Measurements from ENCODE around the gene PSMA1. TPM values are rescaled to one million over a fixed set of nuclear protein-coding genes. Genes with fewer than 3 reads are reported as not detected.
A peak's percentile ranks its signal among the peaks of the same experiment; 100 is the strongest.

Gene PSMA1
- total RNA-seq, 6 experiments from 2014 or later: 69.4 to 95.1 (median 90.7) TPM

DNA sequence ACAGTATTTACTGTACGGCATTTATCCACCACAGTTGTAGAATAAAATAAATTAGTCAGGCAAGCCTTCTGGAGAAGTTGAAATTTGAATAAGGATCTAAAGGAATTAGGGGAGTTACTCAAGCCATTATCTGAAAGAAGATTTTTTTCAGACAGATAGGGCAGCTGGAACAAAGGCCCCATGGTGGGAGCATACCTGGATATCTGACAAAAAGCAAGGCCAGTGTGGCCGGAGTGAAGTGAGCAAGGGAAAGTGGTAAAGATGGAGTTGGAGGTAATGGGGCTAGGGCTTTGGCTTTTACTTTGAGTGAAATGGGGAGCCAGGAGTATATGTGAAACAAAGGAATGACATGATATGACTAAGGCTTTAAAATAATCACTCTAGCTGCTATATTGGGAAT is 45.7 kb upstream of the PSMA1 start:
- no peak for DNase-seq
- no peaks in the 10 kb centered on the region for H3K27me3 ChIP-seq
- no peak for ATAC-seq
- no peaks in the 10 kb centered on the region for H3K9me3 ChIP-seq
- WGBS (ENCODE audit: insufficient coverage, low coverage, low lambda C conversion rate, missing lambda C conversion rate): 95% methylated on average over 2 of the region's 2 CpGs
- intact Hi-C loops (cut with DNase I): no loop called here
- peak overlapping the region in 2 of 3 donors; percentile 83 to 86 for H3K27ac ChIP-seq
- H3K4me1 ChIP-seq: peaks cover 0 to 23% (median 4%) of the 10 kb centered on the region in 4 donors
- H3K36me3 ChIP-seq: no peaks in the 10 kb centered on the region
- no peak overlapping the region for H3K4me3 ChIP-seq
- TF ChIP-seq, protein P1, sequence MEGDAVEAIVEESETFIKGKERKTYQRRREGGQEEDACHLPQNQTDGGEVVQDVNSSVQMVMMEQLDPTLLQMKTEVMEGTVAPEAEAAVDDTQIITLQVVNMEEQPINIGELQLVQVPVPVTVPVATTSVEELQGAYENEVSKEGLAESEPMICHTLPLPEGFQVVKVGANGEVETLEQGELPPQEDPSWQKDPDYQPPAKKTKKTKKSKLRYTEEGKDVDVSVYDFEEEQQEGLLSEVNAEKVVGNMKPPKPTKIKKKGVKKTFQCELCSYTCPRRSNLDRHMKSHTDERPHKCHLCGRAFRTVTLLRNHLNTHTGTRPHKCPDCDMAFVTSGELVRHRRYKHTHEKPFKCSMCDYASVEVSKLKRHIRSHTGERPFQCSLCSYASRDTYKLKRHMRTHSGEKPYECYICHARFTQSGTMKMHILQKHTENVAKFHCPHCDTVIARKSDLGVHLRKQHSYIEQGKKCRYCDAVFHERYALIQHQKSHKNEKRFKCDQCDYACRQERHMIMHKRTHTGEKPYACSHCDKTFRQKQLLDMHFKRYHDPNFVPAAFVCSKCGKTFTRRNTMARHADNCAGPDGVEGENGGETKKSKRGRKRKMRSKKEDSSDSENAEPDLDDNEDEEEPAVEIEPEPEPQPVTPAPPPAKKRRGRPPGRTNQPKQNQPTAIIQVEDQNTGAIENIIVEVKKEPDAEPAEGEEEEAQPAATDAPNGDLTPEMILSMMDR (IDR thresholded peaks at IDR 0.05): no peak
- TF ChIP-seq POLR2A (IDR thresholded peaks at IDR 0.05): no peak

DNA sequence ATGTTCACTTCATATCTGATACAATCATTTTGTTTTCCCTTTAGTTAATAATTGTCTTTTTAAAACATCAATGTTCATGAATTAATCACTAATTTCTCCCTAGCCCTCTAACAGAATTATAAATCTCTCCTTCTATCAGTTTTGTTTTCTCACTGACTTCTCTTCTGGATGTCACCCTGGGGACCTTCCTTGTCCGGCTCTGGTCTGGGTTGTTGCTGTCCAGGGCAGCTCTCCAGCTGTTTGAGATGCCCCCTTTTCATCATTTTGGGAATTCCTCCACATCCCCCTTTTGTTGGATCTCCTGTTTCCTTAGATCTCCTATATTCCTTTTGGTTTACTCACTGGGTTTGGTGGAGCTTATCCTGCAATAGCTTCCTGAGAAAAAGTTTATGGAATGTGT is 35.6 kb upstream of the PSMA1 start:
- no peak for TF ChIP-seq POLR2A (IDR thresholded peaks at IDR 0.05)
- TF ChIP-seq, protein P1 (IDR thresholded peaks at IDR 0.05): no peak
- intact Hi-C loops (cut with DNase I): no loop called here
- Histone ChIP-seq H3K27me3 (no peaks in the 10 kb centered on the region), H3K4me1 (peaks cover 0 to 32% (median 3%) of the 10 kb centered on the region in 4 donors), H3K9me3 (no peaks in the 10 kb centered on the region), H3K36me3 (no peaks in the 10 kb centered on the region), H3K4me3 (no peak overlapping the region), H3K27ac (peak overlapping the region; percentile 37 to 74 (median 54))
- DNase-seq (no peak), ATAC-seq (peak; percentile 34 to 54 (median 44))
- 27% methylated on average over 1 of the region's 1 CpG for WGBS (ENCODE audit: insufficient coverage, low coverage, low lambda C conversion rate, missing lambda C conversion rate)

DNA sequence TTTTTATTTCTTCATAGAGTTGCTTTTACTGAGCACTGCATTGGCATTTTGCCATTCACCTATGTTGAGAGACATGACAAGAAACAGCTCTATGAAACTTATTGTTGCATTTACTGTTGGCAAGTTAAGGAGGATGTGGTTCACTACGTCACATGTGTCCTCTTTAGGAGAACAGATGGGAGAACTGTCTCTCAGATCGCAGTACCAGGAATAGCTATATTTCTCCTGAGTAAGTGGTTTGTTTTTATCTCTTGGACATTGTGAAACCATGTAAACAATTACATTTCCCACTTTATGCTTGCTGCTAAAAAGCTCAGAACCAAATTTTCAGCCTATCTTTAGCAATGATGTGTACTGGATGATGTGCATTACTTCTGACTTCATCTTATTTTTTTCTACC is 34.8 kb upstream of the PSMA1 start:
- intact Hi-C loops (cut with DNase I): no loop called here
- Histone ChIP-seq H3K36me3 (no peaks in the 10 kb centered on the region), H3K4me3 (no peak overlapping the region), H3K4me1 (peaks cover 0 to 38% (median 3%) of the 10 kb centered on the region in 4 donors), H3K27ac (peak overlapping the region; percentile 37 to 74 (median 54)), H3K9me3 (no peaks in the 10 kb centered on the region), H3K27me3 (no peaks in the 10 kb centered on the region)
- DNase-seq: no peak
- WGBS (ENCODE audit: insufficient coverage, low coverage, low lambda C conversion rate, missing lambda C conversion rate): 0% methylated on average over 2 of the region's 2 CpGs
- ATAC-seq: peak; percentile 72 to 87 (median 84)
- TF ChIP-seq, protein P1 (IDR thresholded peaks at IDR 0.05): no peak
- no peak for TF ChIP-seq POLR2A (IDR thresholded peaks at IDR 0.05)

DNA sequence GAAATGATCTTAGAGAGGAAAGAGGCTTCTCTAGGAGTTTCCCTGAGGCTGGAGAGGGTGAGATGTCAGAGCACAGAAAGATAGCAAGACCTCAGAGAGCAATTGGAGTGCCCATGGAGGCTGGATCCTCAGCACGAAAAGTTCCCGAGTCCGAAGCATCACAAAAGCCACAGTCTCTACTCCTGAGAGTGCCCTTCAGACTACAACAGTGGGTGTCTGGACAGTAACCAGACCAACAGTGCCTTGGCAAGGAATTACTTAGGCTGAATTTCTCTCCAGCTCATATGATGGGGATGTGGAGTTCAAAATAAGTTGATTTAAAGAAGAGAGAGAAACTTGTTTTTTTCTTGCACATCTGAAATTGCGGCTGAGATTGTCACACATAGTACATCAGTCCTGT is 31.9 kb upstream of the PSMA1 start:
- no peak for TF ChIP-seq POLR2A (IDR thresholded peaks at IDR 0.05)
- TF ChIP-seq, protein P1 (IDR thresholded peaks at IDR 0.05): no peak
- H3K4me1 ChIP-seq: peaks cover 0 to 47% (median 3%) of the 10 kb centered on the region in 4 donors
- no peaks in the 10 kb centered on the region for H3K36me3 ChIP-seq
- no peak for DNase-seq
- no peaks in the 10 kb centered on the region for H3K9me3 ChIP-seq
- WGBS (ENCODE audit: insufficient coverage, low coverage, low lambda C conversion rate, missing lambda C conversion rate): 80% methylated on average over 4 of the region's 4 CpGs
- no peaks in the 10 kb centered on the region for H3K27me3 ChIP-seq
- H3K27ac ChIP-seq: peak overlapping the region in 1 of 3 donors; percentile 69
- H3K4me3 ChIP-seq: no peak overlapping the region
- ATAC-seq: no peak
- intact Hi-C loops (cut with DNase I): no loop called here

DNA sequence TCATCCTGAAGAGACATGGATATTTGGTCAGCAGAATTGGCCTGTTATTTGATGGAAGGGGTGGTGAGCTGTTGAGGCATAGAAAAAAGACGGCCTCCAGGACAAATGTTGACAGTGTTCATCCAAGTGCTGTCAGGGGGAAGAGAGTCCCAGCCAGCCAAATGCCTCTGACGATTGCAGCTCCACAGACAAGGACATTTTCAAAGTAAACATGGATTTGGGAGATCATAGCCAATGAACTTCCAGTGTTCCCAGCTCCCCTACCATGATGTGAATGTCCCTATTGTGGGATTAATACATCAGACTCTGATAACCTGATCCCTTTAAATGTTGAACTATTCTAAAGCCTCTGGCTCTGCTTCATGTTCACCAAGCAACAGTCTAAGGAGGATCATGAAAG is 31.2 kb upstream of the PSMA1 start:
- peak overlapping the region in 1 of 3 donors; percentile 69 for H3K27ac ChIP-seq

More for the DNA sequence above, 31.2 kb upstream of the PSMA1 start:
- no peaks in the 10 kb centered on the region for H3K36me3 ChIP-seq
- peak; percentile 22 to 67 (median 44) for ATAC-seq
- H3K4me1 ChIP-seq: peaks cover 0 to 51% (median 3%) of the 10 kb centered on the region in 4 donors
- intact Hi-C loops (cut with DNase I): no loop called here
- H3K9me3 ChIP-seq: no peaks in the 10 kb centered on the region
- no peaks in the 10 kb centered on the region for H3K27me3 ChIP-seq
- no peak overlapping the region for H3K4me3 ChIP-seq
- peak in 2 of 3 donors; percentile 60 to 63 for DNase-seq
- TF ChIP-seq POLR2A (IDR thresholded peaks at IDR 0.05): no peak
- TF ChIP-seq, protein P1 (IDR thresholded peaks at IDR 0.05): no peak
- 28% methylated on average over 2 of the region's 2 CpGs for WGBS (ENCODE audit: insufficient coverage, low coverage, low lambda C conversion rate, missing lambda C conversion rate)

Data from right lobe of liver (tissue), 6 donors.